Measurements from ENCODE around the gene ZNF106. TPM values are rescaled to one million over a fixed set of nuclear protein-coding genes. Genes with fewer than 3 reads are reported as not detected.

The ZNF106 gene
- total RNA-seq, 1 donor from 2014 or later, result 38.1 TPM

- intact Hi-C loops (cut with DNase I), result no loop called here
- no peaks in the 10 kb centered on the region for H3K9me3 ChIP-seq
- H3K27ac ChIP-seq, result peak overlapping the region; percentile 90
- TF ChIP-seq POLR2AphosphoS5 (IDR thresholded peaks at IDR 0.05; ENCODE audit: insufficient read depth in 1 of 2, low read depth in 1 of 2) (peak in 1 of 2 donors; percentile 87), POLR2A (IDR thresholded peaks at IDR 0.05) (no peak)
- H3K36me3 ChIP-seq, result no peaks in the 10 kb centered on the region
- no peaks in the 10 kb centered on the region for H3K27me3 ChIP-seq
- peaks cover 39% of the 10 kb centered on the region for H3K4me1 ChIP-seq
- DNase-seq (ENCODE audit: extremely low spot score in 2 of 2), result no peak
- peak overlapping the region; percentile 76 to 92 for H3K4me3 ChIP-seq
These were observed 4.0 kb upstream of the ZNF106 start for GRCh38 chr15:42494998-42495360.

DNA sequence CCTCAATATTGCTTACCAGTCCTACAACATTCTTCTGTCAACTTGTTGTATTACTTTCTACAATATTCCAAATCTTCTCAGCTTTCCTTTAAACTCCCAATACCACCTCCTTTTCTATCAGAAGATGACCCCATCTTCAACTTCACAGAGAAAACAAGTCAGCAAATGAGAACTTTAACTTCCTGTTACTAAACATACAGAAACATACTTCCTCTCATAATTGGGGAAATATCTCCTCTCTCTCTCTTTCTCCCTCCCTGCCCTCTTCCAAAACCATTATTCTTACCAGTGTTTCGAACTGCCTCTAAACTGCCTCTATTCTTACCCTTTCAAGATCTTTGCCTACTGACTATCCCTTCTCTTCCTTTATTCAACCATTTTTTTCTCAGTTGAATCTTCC is 2.7 kb upstream of the ZNF106 start:
- Histone ChIP-seq H3K27ac (peak overlapping the region; percentile 90), H3K36me3 (no peaks in the 10 kb centered on the region), H3K4me3 (no peak overlapping the region), H3K27me3 (no peaks in the 10 kb centered on the region), H3K9me3 (no peaks in the 10 kb centered on the region), H3K4me1 (peaks cover 52% of the 10 kb centered on the region)
- no peak for DNase-seq (ENCODE audit: extremely low spot score in 2 of 2)
- TF ChIP-seq POLR2A (IDR thresholded peaks at IDR 0.05) (no peak), POLR2AphosphoS5 (IDR thresholded peaks at IDR 0.05; ENCODE audit: insufficient read depth in 1 of 2, low read depth in 1 of 2) (no peak)
- TF ChIP-seq, protein P1, sequence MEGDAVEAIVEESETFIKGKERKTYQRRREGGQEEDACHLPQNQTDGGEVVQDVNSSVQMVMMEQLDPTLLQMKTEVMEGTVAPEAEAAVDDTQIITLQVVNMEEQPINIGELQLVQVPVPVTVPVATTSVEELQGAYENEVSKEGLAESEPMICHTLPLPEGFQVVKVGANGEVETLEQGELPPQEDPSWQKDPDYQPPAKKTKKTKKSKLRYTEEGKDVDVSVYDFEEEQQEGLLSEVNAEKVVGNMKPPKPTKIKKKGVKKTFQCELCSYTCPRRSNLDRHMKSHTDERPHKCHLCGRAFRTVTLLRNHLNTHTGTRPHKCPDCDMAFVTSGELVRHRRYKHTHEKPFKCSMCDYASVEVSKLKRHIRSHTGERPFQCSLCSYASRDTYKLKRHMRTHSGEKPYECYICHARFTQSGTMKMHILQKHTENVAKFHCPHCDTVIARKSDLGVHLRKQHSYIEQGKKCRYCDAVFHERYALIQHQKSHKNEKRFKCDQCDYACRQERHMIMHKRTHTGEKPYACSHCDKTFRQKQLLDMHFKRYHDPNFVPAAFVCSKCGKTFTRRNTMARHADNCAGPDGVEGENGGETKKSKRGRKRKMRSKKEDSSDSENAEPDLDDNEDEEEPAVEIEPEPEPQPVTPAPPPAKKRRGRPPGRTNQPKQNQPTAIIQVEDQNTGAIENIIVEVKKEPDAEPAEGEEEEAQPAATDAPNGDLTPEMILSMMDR (IDR thresholded peaks at IDR 0.05), result no peak
- intact Hi-C loops (cut with DNase I), result no loop called here

DNA sequence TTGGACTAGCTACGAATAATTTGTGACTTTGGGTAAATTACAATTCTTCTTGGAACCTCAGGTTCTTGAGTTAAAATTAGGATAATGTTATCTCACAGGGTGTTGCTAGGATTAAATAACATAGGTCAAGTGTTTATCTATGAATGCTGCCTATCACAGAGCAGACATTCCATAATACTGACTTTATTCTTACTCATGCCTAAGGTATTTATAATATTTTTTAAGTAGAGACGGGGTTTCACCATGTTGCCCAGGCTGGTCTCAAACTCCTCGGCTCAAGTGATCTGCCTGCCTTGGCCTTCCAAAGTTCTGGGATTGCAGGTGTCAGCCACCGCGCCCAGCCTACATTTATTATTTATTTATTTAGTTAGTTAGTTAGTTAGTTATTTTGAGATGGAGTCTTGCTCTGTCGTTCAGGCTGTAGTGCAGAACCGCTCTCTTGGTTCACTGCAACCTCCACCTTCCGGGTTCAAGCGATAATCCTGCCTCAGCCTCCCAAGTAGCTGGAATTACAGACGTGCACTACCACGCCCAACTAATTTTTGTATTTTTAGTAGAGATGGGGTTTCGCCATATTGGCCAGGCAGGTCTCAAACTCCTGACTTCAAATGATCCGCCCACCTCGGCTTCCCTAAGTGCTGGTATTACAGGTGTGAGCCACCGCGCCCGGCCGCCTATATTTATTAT is 741 bp upstream of the ZNF106 start:
- no peak for TF ChIP-seq POLR2A (IDR thresholded peaks at IDR 0.05)
- TF ChIP-seq, protein P1 (IDR thresholded peaks at IDR 0.05), result no peak
- TF ChIP-seq POLR2AphosphoS5 (IDR thresholded peaks at IDR 0.05; ENCODE audit: insufficient read depth in 1 of 2, low read depth in 1 of 2), result no peak
- Histone ChIP-seq H3K27ac (peak overlapping the region; percentile 97), H3K27me3 (no peaks in the 10 kb centered on the region), H3K36me3 (no peaks in the 10 kb centered on the region), H3K4me3 (peak overlapping the region; percentile 85 to 93), H3K4me1 (peaks cover 47% of the 10 kb centered on the region), H3K9me3 (no peaks in the 10 kb centered on the region)
- intact Hi-C loops (cut with DNase I), result no loop called here
- DNase-seq (ENCODE audit: extremely low spot score in 2 of 2), result no peak

DNA sequence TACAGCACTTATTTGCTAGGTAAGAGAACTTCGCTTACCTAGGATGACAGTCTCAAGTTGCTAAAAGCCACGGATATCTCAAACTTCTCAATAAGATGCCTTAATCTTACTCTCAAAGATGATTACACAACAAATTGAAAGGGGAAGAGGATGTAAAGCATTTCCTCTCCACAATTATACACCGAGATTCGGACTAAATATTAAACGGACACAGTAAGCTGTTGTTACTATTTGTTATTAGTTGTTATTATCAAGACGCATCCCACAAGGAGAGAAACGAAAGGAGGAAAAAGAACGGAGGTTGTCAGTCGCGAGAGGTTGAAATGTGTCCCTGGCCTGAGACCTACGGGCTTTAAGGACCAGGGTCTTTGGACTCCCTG is 660 bp downstream of the ZNF106 start:
- H3K4me3 ChIP-seq, result peak overlapping the region; percentile 85 to 93
- intact Hi-C loops (cut with DNase I), result no loop called here
- no peaks in the 10 kb centered on the region for H3K9me3 ChIP-seq
- H3K4me1 ChIP-seq, result peaks cover 40% of the 10 kb centered on the region
- DNase-seq (ENCODE audit: extremely low spot score in 2 of 2), result no peak
- H3K36me3 ChIP-seq, result no peaks in the 10 kb centered on the region
- H3K27me3 ChIP-seq, result no peaks in the 10 kb centered on the region
- TF ChIP-seq, protein P1 (IDR thresholded peaks at IDR 0.05), result no peak
- TF ChIP-seq POLR2AphosphoS5 (IDR thresholded peaks at IDR 0.05; ENCODE audit: insufficient read depth in 1 of 2, low read depth in 1 of 2), result no peak
- no peak for TF ChIP-seq POLR2A (IDR thresholded peaks at IDR 0.05)
- H3K27ac ChIP-seq, result peak overlapping the region; percentile 97

DNA sequence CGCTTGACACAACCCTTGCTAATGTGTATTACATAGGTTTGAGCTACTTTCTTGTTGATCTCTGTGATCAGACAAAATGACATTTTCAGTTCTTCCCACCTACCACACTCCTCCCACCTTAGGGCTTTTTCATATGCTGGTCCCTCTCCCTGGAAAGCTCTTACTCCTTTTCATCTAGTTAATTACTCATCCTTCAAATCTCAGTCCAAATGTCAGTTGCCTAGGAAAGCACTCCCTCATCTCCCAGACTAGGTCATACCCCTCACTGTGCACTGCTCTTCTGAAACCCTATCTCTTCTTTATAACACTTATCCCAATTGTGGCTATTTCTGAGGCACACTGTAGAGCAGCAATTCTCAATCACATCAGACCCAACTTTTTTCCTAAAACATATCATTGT is 7.3 kb downstream of the ZNF106 start:
- intact Hi-C loops (cut with DNase I), result no loop called here
- H3K27me3 ChIP-seq, result no peaks in the 10 kb centered on the region
- no peaks in the 10 kb centered on the region for H3K36me3 ChIP-seq
- no peak overlapping the region for H3K4me3 ChIP-seq
- no peaks in the 10 kb centered on the region for H3K9me3 ChIP-seq
- TF ChIP-seq POLR2AphosphoS5 (IDR thresholded peaks at IDR 0.05; ENCODE audit: insufficient read depth in 1 of 2, low read depth in 1 of 2) (no peak), POLR2A (IDR thresholded peaks at IDR 0.05) (no peak)
- TF ChIP-seq, protein P1 (IDR thresholded peaks at IDR 0.05), result no peak
- H3K27ac ChIP-seq, result no peak overlapping the region
- DNase-seq (ENCODE audit: extremely low spot score in 2 of 2), result no peak
- H3K4me1 ChIP-seq, result peaks cover 6% of the 10 kb centered on the region

All from vagina (tissue), 2 donors.